Caco-2 (cell line): ENCODE data around the gene PRCC. TPM values are rescaled to one million over a fixed set of nuclear protein-coding genes. Genes with fewer than 3 reads are reported as not detected.

Experiments used
- BruUV-seq: library from RNA; stranded (reverse); fragments of 400-500 nt; replicated peaks from 2 replicates; lab custom pipeline; 2021; lab: Mats Ljungman, UMichigan
- CTCF ChIA-PET: fragments of 300-600 bp; sonication (Branson Sonifier 250); formaldehyde crosslinking; loops from one replicate; lab custom pipeline; 2022; ENCODE audit warnings: antibody characterized with exemption; lab: Charles Lee
- POLR2A ChIA-PET: fragments of 300-600 bp; sonication (Branson Sonifier 250); formaldehyde crosslinking; loops from one replicate; lab custom pipeline; 2022; ENCODE audit warnings: antibody characterized with exemption; lab: Charles Lee
- DNase-seq, 2 experiments: peaks; one replicate each; pipeline versions ENCODE4 v3.0.0 to v3.0.0-alpha.2; 2020 to 2022
- H3K27me3 ChIP-seq: replicated peaks from 2 replicates; pipeline ENCODE4 v1.6.0; 2011; ENCODE audit warnings: low read length; ENCODE audit not compliant: control insufficient read depth, insufficient read depth
- H3K36me3 ChIP-seq: 2 replicates; pipeline ENCODE4 v1.5.1; 2011; ENCODE audit warnings: low read length; ENCODE audit not compliant: control insufficient read depth, insufficient read depth
- H3K4me1 ChIP-seq: fragments of 250-450 bp; sonication (Bioruptor Pico); 2 replicates; pipeline ENCODE4 v1.5.1; 2020; ENCODE audit warnings: mild to moderate bottlenecking
- H3K4me3 ChIP-seq: 2 replicates; pipeline ENCODE4 v1.5.1; 2011; ENCODE audit warnings: low read depth, mild to moderate bottlenecking, control low read depth, low read length
- H3K9me3 ChIP-seq: fragments of 250-450 bp; sonication (Bioruptor Pico); 2 replicates; pipeline ENCODE4 v1.5.1; 2020; ENCODE audit warnings: mild to moderate bottlenecking, moderate library complexity
- H3K27ac Mint-ChIP-seq: one replicate; pipeline ENCODE4 v1.8.0; 2022; ENCODE audit warnings: mixed read lengths; ENCODE audit not compliant: unreplicated experiment
- H3K27me3 Mint-ChIP-seq: one replicate; pipeline ENCODE4 v1.8.0; 2022; ENCODE audit warnings: mixed read lengths; ENCODE audit not compliant: insufficient read depth, unreplicated experiment
- H3K36me3 Mint-ChIP-seq: one replicate; pipeline ENCODE4 v1.8.0; 2022; ENCODE audit warnings: mild to moderate bottlenecking, mixed read lengths; ENCODE audit not compliant: insufficient read depth, unreplicated experiment
- H3K4me1 Mint-ChIP-seq: one replicate; pipeline ENCODE4 v1.8.0; 2022; ENCODE audit warnings: low read depth, mixed read lengths; ENCODE audit not compliant: unreplicated experiment
- H3K4me3 Mint-ChIP-seq: one replicate; pipeline ENCODE4 v1.8.0; 2022; ENCODE audit warnings: mild to moderate bottlenecking, moderate library complexity, mixed read lengths; ENCODE audit not compliant: unreplicated experiment
- H3K9me3 Mint-ChIP-seq: one replicate; pipeline ENCODE4 v1.8.0; 2022; ENCODE audit warnings: mixed read lengths; ENCODE audit not compliant: unreplicated experiment
- CTCF ChIP-seq, 2 experiments: fragments of 200-600 bp in 1 of 2; IDR thresholded peaks; 1 replicate in 1 of 2; 2 replicates in 1 of 2; pipeline versions ENCODE4 v1.5.1 to v1.8.0; 2011 to 2022; ENCODE audit warnings: antibody characterized with exemption in 1 of 2, control low read depth in 1 of 2, inconsistent platforms in 1 of 2, low read depth in 1 of 2, low read length in 1 of 2, mild to moderate bottlenecking in 1 of 2, moderate library complexity in 1 of 2; ENCODE audit not compliant: insufficient read depth in 1 of 2, severe bottlenecking in 1 of 2, unreplicated experiment in 1 of 2
- intact Hi-C: fragments of 100-400 bp; cut with micrococcal nuclease; formaldehyde crosslinking; loops from one replicate; pipeline ENCODE4 v1.10.0; 2022; ENCODE audit not compliant: unreplicated experiment
- total RNA-seq: library from RNA; stranded (reverse); gene quantifications from 2 replicates; pipeline ENCODE4 v1.2.3, GENCODE V29; 2022

PRCC gene
- total RNA-seq, 1 experiment from 2014 or later = 101 TPM

GRCh38 chr1:156845055-156845952 is 78.0 kb downstream of the PRCC start:
- no TSS peak for BruUV-seq
- ChIA-PET POLR2A (no interaction called here), CTCF (no interaction called here)
- H3K4me1 ChIP-seq = no peaks in the 10 kb centered on the region
- intact Hi-C loops = no loop called here
- H3K27me3 ChIP-seq = no peaks in the 10 kb centered on the region
- no peak overlapping the region for H3K4me3 ChIP-seq
- no peaks in the 10 kb centered on the region for H3K4me1 Mint-ChIP-seq
- H3K9me3 Mint-ChIP-seq = peaks cover 10% of the 10 kb centered on the region
- H3K36me3 ChIP-seq = no peaks in the 10 kb centered on the region
- H3K27me3 Mint-ChIP-seq = peaks cover 8% of the 10 kb centered on the region
- no peak for DNase-seq
- H3K36me3 Mint-ChIP-seq = no peaks in the 10 kb centered on the region
- no peaks in the 10 kb centered on the region for H3K9me3 ChIP-seq
- H3K4me3 Mint-ChIP-seq = no peak overlapping the region
- no peak overlapping the region for H3K27ac Mint-ChIP-seq
- TF ChIP-seq CTCF (IDR thresholded peaks at IDR 0.05; ENCODE audit: insufficient read depth in 1 of 2, low read depth in 1 of 2, low read length in 1 of 2, severe bottlenecking in 1 of 2, unreplicated experiment in 1 of 2) = no peak

GRCh38 chr1:156845953-156846545 is 78.7 kb downstream of the PRCC start:
- DNase-seq = no peak
- Mint-ChIP-seq H3K27ac (no peak overlapping the region), H3K9me3 (peaks cover 10% of the 10 kb centered on the region), H3K4me1 (no peaks in the 10 kb centered on the region), H3K27me3 (peaks cover 4% of the 10 kb centered on the region), H3K4me3 (no peak overlapping the region), H3K36me3 (no peaks in the 10 kb centered on the region)
- no TSS peak for BruUV-seq
- intact Hi-C loops = no loop called here
- no peak for TF ChIP-seq CTCF (IDR thresholded peaks at IDR 0.05; ENCODE audit: insufficient read depth in 1 of 2, low read depth in 1 of 2, low read length in 1 of 2, severe bottlenecking in 1 of 2, unreplicated experiment in 1 of 2)
- POLR2A ChIA-PET = no interaction called here
- Histone ChIP-seq H3K4me1 (no peaks in the 10 kb centered on the region), H3K36me3 (no peaks in the 10 kb centered on the region), H3K27me3 (no peaks in the 10 kb centered on the region), H3K9me3 (no peaks in the 10 kb centered on the region), H3K4me3 (no peak overlapping the region)
- CTCF ChIA-PET = no interaction called here

GRCh38 chr1:156846643-156847042 is 79.3 kb downstream of the PRCC start:
- H3K27me3 ChIP-seq = no peaks in the 10 kb centered on the region
- no TSS peak for BruUV-seq
- no peak for DNase-seq
- TF ChIP-seq CTCF (IDR thresholded peaks at IDR 0.05; ENCODE audit: insufficient read depth in 1 of 2, low read depth in 1 of 2, low read length in 1 of 2, severe bottlenecking in 1 of 2, unreplicated experiment in 1 of 2) = no peak
- no peak overlapping the region for H3K4me3 ChIP-seq
- no peaks in the 10 kb centered on the region for H3K4me1 ChIP-seq
- POLR2A ChIA-PET = no interaction called here
- H3K9me3 Mint-ChIP-seq = peaks cover 10% of the 10 kb centered on the region
- no peak overlapping the region for H3K27ac Mint-ChIP-seq
- no peaks in the 10 kb centered on the region for H3K36me3 ChIP-seq
- no peaks in the 10 kb centered on the region for H3K9me3 ChIP-seq
- intact Hi-C loops = no loop called here
- H3K4me1 Mint-ChIP-seq = no peaks in the 10 kb centered on the region
- CTCF ChIA-PET = no interaction called here
- peaks cover 4% of the 10 kb centered on the region for H3K27me3 Mint-ChIP-seq
- no peak overlapping the region for H3K4me3 Mint-ChIP-seq
- no peaks in the 10 kb centered on the region for H3K36me3 Mint-ChIP-seq
